ENCODE results near the gene ATXN10. TPM values are rescaled to one million over a fixed set of nuclear protein-coding genes. Genes with fewer than 3 reads are reported as not detected.

The ATXN10 gene
- polyA plus RNA-seq, 2 donors = 23.1 to 82.7 TPM

DNA sequence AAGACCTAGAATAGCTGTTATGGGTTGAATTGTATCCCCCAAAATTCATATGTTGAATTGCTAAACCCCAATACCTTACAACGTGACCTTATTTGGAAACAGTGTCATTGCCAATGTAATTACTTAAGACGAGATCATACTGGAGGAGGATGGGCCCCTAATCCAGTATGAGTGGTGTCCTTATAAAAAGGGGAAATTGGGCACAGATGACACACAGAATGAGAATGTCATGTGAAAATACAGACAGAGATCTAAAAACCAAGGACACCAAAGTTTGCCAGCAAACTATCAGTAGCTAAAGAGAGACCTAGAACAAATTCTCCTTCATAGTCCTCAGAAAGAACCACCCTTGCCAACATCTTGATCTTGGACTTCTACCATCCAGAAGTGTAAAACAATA lies 127.7 kb downstream of the ATXN10 start:
- Histone ChIP-seq H3K9me3 (ENCODE audit: control insufficient read depth in 2 of 2, insufficient read depth in 1 of 2, low read depth in 1 of 2, low read length in 1 of 2) (peaks cover 0 to 6% of the 10 kb centered on the region in 2 donors), H3K27me3 (ENCODE audit: control insufficient read depth in 1 of 2, insufficient read depth in 2 of 2, low read length in 2 of 2) (no peaks in the 10 kb centered on the region), H3K4me1 (ENCODE audit: control insufficient read depth in 2 of 2, insufficient read depth in 2 of 2, low read length in 1 of 2) (no peaks in the 10 kb centered on the region), H3K4me3 (ENCODE audit: low read depth in 1 of 2, low read length in 2 of 2) (no peak overlapping the region), H3K36me3 (ENCODE audit: control insufficient read depth in 2 of 2, insufficient read depth in 2 of 2, low read length in 1 of 2) (peaks cover 0 to 3% of the 10 kb centered on the region in 2 donors), H3K27ac (ENCODE audit: low read depth in 2 of 2, low read length in 1 of 2) (no peak overlapping the region)
- 94 to 95% methylated on average over 2 of the region's 2 CpGs for WGBS, 2 donors

DNA sequence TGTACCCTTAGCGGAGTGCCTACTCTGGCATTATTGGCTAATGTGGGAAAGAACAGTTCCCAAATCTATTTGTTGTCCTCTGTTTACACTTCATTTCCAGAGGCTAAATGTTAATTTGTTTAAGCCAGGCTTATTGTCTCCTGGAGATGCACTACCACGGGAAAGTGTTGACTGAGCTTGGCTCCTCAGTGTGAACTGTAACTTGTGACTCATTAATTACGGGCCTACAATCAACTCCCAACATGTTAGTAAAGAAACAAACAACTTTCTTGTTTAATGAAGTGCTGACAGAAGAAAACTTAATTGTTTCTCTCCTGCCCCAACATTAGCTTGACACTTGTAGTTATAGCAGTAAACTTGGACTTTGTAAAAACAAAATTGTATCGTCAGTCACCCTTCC lies 130.4 kb downstream of the ATXN10 start:
- no peak overlapping the region for H3K4me3 ChIP-seq (ENCODE audit: low read depth in 1 of 2, low read length in 2 of 2)
- H3K27me3 ChIP-seq (ENCODE audit: control insufficient read depth in 1 of 2, insufficient read depth in 2 of 2, low read length in 2 of 2) = no peaks in the 10 kb centered on the region
- 59 to 69% methylated on average over 4 of the region's 4 CpGs for WGBS, 2 donors
- H3K36me3 ChIP-seq (ENCODE audit: control insufficient read depth in 2 of 2, insufficient read depth in 2 of 2, low read length in 1 of 2) = peaks cover 2 to 3% of the 10 kb centered on the region in 2 donors
- H3K27ac ChIP-seq (ENCODE audit: low read depth in 2 of 2, low read length in 1 of 2) = no peak overlapping the region
- no peaks in the 10 kb centered on the region for H3K9me3 ChIP-seq (ENCODE audit: control insufficient read depth in 2 of 2, insufficient read depth in 1 of 2, low read depth in 1 of 2, low read length in 1 of 2)
- H3K4me1 ChIP-seq (ENCODE audit: control insufficient read depth in 2 of 2, insufficient read depth in 2 of 2, low read length in 1 of 2) = no peaks in the 10 kb centered on the region

- 89 to 91% methylated on average over 6 of the region's 6 CpGs for WGBS, 2 donors
- Histone ChIP-seq H3K27ac (ENCODE audit: low read depth in 2 of 2, low read length in 1 of 2) (peak overlapping the region in 1 of 2 donors; percentile 61), H3K4me1 (ENCODE audit: control insufficient read depth in 2 of 2, insufficient read depth in 2 of 2, low read length in 1 of 2) (no peaks in the 10 kb centered on the region), H3K27me3 (ENCODE audit: control insufficient read depth in 1 of 2, insufficient read depth in 2 of 2, low read length in 2 of 2) (no peaks in the 10 kb centered on the region), H3K4me3 (ENCODE audit: low read depth in 1 of 2, low read length in 2 of 2) (no peak overlapping the region), H3K36me3 (ENCODE audit: control insufficient read depth in 2 of 2, insufficient read depth in 2 of 2, low read length in 1 of 2) (peaks cover 6 to 7% of the 10 kb centered on the region in 2 donors), H3K9me3 (ENCODE audit: control insufficient read depth in 2 of 2, insufficient read depth in 1 of 2, low read depth in 1 of 2, low read length in 1 of 2) (no peaks in the 10 kb centered on the region)
Measured at GRCh38 chr22:45804319-45804985, 132.8 kb downstream of the ATXN10 start.

DNA sequence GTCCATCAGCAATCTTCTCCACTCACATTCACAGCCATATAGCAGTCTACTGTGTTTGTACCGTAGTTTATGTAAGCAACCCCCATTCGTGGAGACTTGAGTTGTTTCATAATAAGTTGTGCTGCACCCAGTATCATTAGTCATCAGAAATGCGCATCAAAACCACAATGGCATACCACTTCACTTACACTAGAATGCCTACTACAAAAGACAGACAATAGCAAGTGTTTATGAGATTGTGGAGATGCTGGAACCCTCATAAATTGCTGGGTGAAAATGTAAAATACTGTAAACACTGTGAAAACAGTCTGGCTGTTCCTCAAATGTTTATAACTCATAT lies 133.3 kb downstream of the ATXN10 start:
- H3K9me3 ChIP-seq (ENCODE audit: control insufficient read depth in 2 of 2, insufficient read depth in 1 of 2, low read depth in 1 of 2, low read length in 1 of 2) = no peaks in the 10 kb centered on the region
- H3K4me1 ChIP-seq (ENCODE audit: control insufficient read depth in 2 of 2, insufficient read depth in 2 of 2, low read length in 1 of 2) = no peaks in the 10 kb centered on the region
- no peak overlapping the region for H3K4me3 ChIP-seq (ENCODE audit: low read depth in 1 of 2, low read length in 2 of 2)
- WGBS, 2 donors = 43 to 57% methylated on average over 3 of the region's 3 CpGs
- H3K36me3 ChIP-seq (ENCODE audit: control insufficient read depth in 2 of 2, insufficient read depth in 2 of 2, low read length in 1 of 2) = peaks cover 6 to 7% of the 10 kb centered on the region in 2 donors
- peak overlapping the region in 1 of 2 donors; percentile 61 for H3K27ac ChIP-seq (ENCODE audit: low read depth in 2 of 2, low read length in 1 of 2)
- no peaks in the 10 kb centered on the region for H3K27me3 ChIP-seq (ENCODE audit: control insufficient read depth in 1 of 2, insufficient read depth in 2 of 2, low read length in 2 of 2)

DNA sequence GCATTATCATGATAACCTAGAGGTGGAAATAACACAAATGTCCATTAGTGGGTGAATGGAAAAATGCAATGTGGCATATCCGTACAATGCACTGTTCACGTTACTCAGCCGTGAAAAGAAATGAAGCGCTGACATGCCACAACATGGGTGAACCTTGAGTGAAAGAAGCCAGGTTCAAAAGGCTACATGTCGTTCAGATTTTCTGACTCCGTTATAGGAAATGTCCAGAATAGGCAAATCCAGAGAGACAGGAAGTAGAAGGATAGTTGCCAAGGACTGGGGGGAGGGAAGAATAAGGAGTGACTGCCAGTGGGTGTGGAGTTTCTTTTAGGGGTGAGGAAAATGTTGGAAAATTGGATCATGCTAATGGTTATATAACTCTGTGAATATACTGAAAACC lies 133.8 kb downstream of the ATXN10 start:
- H3K36me3 ChIP-seq (ENCODE audit: control insufficient read depth in 2 of 2, insufficient read depth in 2 of 2, low read length in 1 of 2) = peaks cover 6 to 7% of the 10 kb centered on the region in 2 donors
- H3K27ac ChIP-seq (ENCODE audit: low read depth in 2 of 2, low read length in 1 of 2) = peak overlapping the region in 1 of 2 donors; percentile 26
- H3K4me1 ChIP-seq (ENCODE audit: control insufficient read depth in 2 of 2, insufficient read depth in 2 of 2, low read length in 1 of 2) = no peaks in the 10 kb centered on the region
- no peak overlapping the region for H3K4me3 ChIP-seq (ENCODE audit: low read depth in 1 of 2, low read length in 2 of 2)
- no peaks in the 10 kb centered on the region for H3K9me3 ChIP-seq (ENCODE audit: control insufficient read depth in 2 of 2, insufficient read depth in 1 of 2, low read depth in 1 of 2, low read length in 1 of 2)
- H3K27me3 ChIP-seq (ENCODE audit: control insufficient read depth in 1 of 2, insufficient read depth in 2 of 2, low read length in 2 of 2) = no peaks in the 10 kb centered on the region
- WGBS, 2 donors = 55 to 64% methylated on average over 6 of the region's 6 CpGs

DNA sequence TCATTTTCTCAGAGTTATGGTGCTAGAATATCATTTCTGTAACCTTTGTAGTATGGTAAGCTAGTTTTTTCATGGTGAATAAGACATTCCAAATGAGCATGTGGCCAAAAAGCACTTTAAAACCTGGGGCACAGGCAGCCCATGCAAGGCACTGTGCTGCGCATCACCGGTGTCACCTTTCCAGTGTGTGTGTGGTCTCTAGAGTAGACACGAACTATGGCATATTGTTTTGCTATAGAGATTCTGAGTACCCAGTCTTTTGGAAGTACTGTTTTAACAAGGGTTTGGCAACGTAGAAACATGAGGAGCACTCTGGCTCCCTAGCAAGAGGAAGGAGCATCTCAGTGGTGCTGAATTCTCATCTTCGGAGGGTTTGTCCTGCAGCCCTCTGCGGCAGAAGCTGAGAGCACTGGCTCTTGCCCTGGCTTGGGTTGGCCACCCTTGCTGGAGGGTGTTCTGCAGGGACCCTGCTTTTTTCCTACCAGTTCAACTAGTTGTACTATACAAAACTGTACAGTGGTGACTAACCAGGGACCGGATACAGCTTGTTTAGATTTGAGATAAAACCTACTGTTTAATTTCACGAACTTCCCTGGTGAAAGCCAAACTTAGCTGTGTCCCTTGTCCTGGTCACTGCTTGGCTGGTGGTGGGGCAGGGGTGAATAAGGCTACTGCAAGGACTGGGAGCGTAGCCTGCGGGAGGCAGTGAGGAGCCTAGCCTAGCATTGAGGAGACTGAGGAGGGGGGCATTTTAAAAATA lies 135.7 kb downstream of the ATXN10 start:
- Histone ChIP-seq H3K27me3 (ENCODE audit: control insufficient read depth in 1 of 2, insufficient read depth in 2 of 2, low read length in 2 of 2) (no peaks in the 10 kb centered on the region), H3K4me3 (ENCODE audit: low read depth in 1 of 2, low read length in 2 of 2) (no peak overlapping the region), H3K36me3 (ENCODE audit: control insufficient read depth in 2 of 2, insufficient read depth in 2 of 2, low read length in 1 of 2) (peaks cover 6 to 7% of the 10 kb centered on the region in 2 donors), H3K27ac (ENCODE audit: low read depth in 2 of 2, low read length in 1 of 2) (no peak overlapping the region), H3K9me3 (ENCODE audit: control insufficient read depth in 2 of 2, insufficient read depth in 1 of 2, low read depth in 1 of 2, low read length in 1 of 2) (no peaks in the 10 kb centered on the region), H3K4me1 (ENCODE audit: control insufficient read depth in 2 of 2, insufficient read depth in 2 of 2, low read length in 1 of 2) (no peaks in the 10 kb centered on the region)
- 92 to 94% methylated on average over 10 of the region's 10 CpGs for WGBS, 2 donors

GRCh38 chr22:45812910-45813309 lies 141.3 kb downstream of the ATXN10 start:
- Histone ChIP-seq H3K4me1 (ENCODE audit: control insufficient read depth in 2 of 2, insufficient read depth in 2 of 2, low read length in 1 of 2) (no peaks in the 10 kb centered on the region), H3K36me3 (ENCODE audit: control insufficient read depth in 2 of 2, insufficient read depth in 2 of 2, low read length in 1 of 2) (peaks cover 0 to 4% of the 10 kb centered on the region in 2 donors), H3K4me3 (ENCODE audit: low read depth in 1 of 2, low read length in 2 of 2) (no peak overlapping the region), H3K27ac (ENCODE audit: low read depth in 2 of 2, low read length in 1 of 2) (no peak overlapping the region), H3K9me3 (ENCODE audit: control insufficient read depth in 2 of 2, insufficient read depth in 1 of 2, low read depth in 1 of 2, low read length in 1 of 2) (no peaks in the 10 kb centered on the region), H3K27me3 (ENCODE audit: control insufficient read depth in 1 of 2, insufficient read depth in 2 of 2, low read length in 2 of 2) (no peaks in the 10 kb centered on the region)
- 95 to 96% methylated on average over 6 of the region's 6 CpGs for WGBS, 2 donors

- Histone ChIP-seq H3K9me3 (ENCODE audit: control insufficient read depth in 2 of 2, insufficient read depth in 1 of 2, low read depth in 1 of 2, low read length in 1 of 2) (no peaks in the 10 kb centered on the region), H3K27ac (ENCODE audit: low read depth in 2 of 2, low read length in 1 of 2) (no peak overlapping the region), H3K27me3 (ENCODE audit: control insufficient read depth in 1 of 2, insufficient read depth in 2 of 2, low read length in 2 of 2) (no peaks in the 10 kb centered on the region), H3K4me3 (ENCODE audit: low read depth in 1 of 2, low read length in 2 of 2) (no peak overlapping the region), H3K36me3 (ENCODE audit: control insufficient read depth in 2 of 2, insufficient read depth in 2 of 2, low read length in 1 of 2) (peaks cover 2 to 4% of the 10 kb centered on the region in 2 donors), H3K4me1 (ENCODE audit: control insufficient read depth in 2 of 2, insufficient read depth in 2 of 2, low read length in 1 of 2) (peaks cover 0 to 5% of the 10 kb centered on the region in 2 donors)
- WGBS, 2 donors = 97 to 99% methylated on average over 2 of the region's 2 CpGs
Measured at GRCh38 chr22:45814198-45814597, 142.6 kb downstream of the ATXN10 start.

- no peaks in the 10 kb centered on the region for H3K9me3 ChIP-seq (ENCODE audit: control insufficient read depth in 2 of 2, insufficient read depth in 1 of 2, low read depth in 1 of 2, low read length in 1 of 2)
- H3K4me1 ChIP-seq (ENCODE audit: control insufficient read depth in 2 of 2, insufficient read depth in 2 of 2, low read length in 1 of 2) = peaks cover 0 to 5% of the 10 kb centered on the region in 2 donors
- H3K4me3 ChIP-seq (ENCODE audit: low read depth in 1 of 2, low read length in 2 of 2) = no peak overlapping the region
- H3K27me3 ChIP-seq (ENCODE audit: control insufficient read depth in 1 of 2, insufficient read depth in 2 of 2, low read length in 2 of 2) = no peaks in the 10 kb centered on the region
- H3K36me3 ChIP-seq (ENCODE audit: control insufficient read depth in 2 of 2, insufficient read depth in 2 of 2, low read length in 1 of 2) = peaks cover 2 to 4% of the 10 kb centered on the region in 2 donors
- WGBS, 2 donors = 70 to 72% methylated on average over 8 of the region's 8 CpGs
- H3K27ac ChIP-seq (ENCODE audit: low read depth in 2 of 2, low read length in 1 of 2) = no peak overlapping the region
Measured at GRCh38 chr22:45816776-45817175, 145.1 kb downstream of the ATXN10 start.

Data from esophagus (tissue), 2 donors.